CD4-positive, alpha-beta T cell treated with Interleukin-12 subunit alpha and Interleukin-12 subunit beta, for 1 hour (primary cell): ENCODE data around the gene DSCAML1.

Source experiments
- DNase-seq: peaks from one replicate; pipeline ENCODE4 v3.0.0-alpha.2; 2020

The DSCAML1 gene

DNA sequence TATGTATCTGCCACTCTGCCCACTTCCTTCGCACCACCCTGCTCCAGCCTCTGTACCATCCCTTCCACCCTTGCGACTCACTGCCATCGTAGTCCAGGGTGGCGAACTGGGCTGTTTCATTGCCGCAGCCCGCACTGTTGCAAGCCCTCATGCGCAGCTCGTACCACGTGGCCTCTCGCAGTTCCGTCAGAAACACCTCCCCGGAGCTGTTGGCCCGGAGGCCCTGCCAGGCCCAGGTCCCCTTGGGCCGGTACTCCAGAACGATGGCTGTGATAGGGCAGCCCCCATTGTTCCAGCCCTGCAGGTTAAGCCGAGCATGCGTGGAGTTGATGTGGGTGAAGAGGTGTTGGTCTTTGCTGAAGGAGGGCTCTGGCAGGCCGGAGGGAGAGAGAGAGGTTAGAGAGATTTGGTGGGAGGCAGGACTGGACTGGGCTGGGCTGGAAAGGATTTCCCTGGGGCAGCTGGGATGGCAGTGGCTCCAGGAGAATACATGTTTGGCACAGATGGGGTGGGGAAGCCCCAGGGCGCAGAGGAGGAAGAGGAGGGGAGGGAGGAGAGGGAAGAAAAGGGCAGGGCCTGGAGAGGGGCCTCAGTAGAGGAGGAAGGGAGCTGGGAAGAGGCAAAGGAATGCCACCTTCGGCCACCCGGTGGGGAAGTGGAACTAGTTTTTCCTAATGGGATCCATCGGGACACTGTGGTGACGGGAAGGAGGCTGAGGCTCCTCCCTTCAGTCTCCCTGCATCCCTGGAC is 359.8 kb downstream of the DSCAML1 start:
- no peak for DNase-seq

DNA sequence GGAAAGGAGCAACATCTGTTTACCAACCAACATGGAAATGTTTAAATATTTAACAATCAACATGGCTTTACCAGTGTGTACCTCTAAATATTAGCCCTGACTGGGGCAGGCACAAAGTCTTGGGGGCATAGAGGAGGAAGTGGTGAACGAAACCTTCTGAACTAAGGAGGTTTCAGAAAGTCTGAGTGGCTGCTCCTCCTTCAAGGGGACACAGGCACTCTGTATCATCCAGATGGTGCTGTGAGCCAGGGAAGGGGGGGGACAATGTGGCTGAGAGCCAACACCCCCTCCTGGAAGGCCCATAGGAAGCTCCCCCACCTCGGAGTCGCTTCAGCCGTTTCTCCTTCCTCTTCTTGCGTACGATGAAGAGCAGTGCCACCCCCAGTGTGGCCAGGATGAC is 361.7 kb downstream of the DSCAML1 start:
- no peak for DNase-seq

DNA sequence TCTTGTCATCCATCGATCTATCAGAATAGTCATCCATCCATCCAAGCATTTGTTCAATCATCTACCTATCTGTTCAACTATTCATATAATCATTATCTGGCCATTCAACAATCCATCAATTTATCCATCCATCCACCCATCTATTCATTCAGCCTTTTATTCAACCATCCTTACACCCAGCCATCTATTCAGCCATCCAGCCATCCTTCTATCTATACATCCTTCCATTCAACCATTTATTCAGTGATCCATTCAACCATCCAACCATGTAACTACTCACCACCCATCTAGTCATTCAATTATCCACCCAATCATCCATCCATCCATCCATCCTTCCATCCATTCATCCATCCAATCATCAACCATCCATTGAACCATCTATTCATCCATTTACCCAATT is 362.5 kb downstream of the DSCAML1 start:
- DNase-seq, result no peak

DNA sequence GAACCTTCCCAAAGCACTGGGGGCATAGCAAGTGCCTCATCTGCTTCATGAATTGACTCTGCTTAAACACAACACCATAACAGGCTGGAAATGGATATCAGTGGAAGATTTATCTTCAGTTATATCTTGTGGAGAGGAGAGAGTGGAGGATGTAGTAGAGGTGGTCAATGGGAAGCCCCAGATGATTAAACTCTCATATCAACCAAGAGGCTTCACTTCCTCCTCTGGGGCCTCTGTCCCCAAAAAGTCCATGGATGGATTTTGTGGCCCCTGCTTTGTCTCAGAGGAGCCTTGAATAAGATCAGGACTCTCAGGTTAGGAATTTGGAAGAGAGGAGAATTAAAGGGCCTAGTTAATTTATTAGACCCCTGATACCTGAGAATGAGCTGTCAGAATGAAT is 363.3 kb downstream of the DSCAML1 start:
- DNase-seq, result no peak

DNA sequence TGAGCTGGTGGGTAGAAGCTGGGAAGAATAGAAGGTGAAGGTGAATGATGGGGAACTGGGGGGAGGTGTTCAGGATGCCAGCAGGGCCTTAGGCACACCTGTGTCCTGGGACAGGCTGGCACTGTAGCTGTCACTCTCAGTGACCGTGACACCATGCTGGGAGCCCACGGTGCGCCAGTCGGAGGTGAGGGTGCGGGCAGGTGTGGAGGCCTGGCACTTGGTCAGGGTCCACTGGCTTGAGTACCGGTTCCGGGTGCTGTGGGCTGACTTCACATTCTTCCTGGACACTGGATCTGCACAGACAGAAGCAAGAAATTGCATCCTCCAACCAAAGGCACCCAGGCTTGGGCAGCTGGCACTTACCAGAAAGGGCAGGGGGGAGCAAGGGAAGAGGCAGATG is 365.6 kb downstream of the DSCAML1 start:
- DNase-seq, result no peak

DNA sequence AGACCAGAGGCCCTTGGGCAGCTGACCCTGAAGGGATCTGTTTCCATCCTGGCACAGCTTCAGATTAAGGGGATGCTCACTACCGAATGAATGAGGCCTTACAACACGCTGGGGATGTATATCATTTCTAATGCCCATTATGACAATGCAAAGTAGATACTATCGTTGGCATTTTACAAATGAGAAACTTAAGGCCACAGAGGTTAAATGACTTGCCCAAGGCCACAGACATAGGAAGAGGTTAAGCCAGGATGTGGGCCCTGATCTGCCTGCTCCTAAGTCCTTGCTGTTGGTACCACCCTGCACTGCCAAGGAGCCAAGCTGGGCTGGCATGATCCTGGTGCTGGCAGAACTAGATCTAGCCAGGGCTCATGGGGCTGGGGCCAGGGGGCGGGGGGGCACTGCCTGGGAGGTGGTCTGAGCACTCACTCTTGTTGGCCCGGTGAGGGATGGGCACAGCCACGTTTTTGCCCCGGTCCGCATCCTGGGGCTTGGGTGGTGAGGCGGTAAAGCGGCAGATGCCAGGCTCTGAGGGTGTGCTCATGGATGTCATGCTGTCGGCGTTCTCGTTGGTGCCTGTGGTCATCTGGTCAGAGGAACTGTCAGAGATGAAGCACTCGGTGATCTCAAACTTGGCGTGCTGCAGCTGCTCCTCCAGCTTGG is 366.6 kb downstream of the DSCAML1 start:
- DNase-seq, result no peak

DNA sequence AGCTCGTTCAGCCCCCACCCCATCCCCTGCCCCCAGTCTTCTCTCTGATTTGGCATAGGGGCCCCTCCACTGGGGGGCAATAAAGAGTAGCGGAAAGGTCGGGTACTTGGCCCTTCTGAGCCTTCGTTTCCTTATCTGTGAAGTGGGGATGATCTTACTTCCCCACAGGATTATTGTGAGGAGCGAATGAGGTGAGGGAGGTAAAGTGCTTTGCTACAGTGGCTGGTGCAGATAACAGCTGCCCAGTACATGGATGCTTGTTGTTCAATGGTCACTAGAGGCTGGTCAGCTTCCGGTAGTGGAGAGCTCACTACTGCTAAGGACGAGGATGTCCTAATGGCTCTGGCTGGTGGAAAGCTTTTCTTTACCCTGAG is 368.2 kb downstream of the DSCAML1 start:
- no peak for DNase-seq

DNA sequence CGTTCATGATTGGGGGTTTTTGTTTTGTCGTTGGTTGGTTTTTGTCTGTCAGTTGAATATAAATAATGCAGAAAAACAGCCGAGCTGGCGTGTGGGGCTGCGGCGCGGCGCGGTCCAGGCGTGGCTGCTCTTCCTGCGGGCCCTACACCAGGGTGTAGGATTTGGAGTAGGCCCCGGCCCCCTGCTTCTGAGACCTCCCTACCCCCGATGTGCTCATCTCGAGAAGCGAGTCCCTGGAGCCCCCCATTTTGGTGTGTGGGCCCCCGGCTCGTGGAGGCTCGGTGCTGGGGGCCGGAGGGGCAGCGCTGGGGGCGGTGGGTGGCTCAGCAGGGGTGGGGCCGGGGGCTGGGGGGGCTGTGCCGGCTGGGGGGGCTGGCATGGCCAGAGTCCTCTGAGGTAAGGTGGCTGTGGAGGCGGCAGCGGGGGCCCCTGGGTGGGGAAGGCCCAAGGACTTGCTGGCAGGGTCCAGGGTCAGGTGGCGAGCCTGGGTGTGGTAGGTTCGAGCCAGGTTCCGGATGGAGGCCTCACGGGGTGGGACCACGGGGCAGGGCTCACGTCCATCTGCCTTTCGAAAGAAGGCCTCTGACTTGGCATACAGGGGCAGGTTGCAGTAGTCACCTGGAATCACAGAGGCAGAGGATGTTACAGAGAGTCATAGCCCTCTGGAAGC is 368.7 kb downstream of the DSCAML1 start:
- DNase-seq, result no peak

DNA sequence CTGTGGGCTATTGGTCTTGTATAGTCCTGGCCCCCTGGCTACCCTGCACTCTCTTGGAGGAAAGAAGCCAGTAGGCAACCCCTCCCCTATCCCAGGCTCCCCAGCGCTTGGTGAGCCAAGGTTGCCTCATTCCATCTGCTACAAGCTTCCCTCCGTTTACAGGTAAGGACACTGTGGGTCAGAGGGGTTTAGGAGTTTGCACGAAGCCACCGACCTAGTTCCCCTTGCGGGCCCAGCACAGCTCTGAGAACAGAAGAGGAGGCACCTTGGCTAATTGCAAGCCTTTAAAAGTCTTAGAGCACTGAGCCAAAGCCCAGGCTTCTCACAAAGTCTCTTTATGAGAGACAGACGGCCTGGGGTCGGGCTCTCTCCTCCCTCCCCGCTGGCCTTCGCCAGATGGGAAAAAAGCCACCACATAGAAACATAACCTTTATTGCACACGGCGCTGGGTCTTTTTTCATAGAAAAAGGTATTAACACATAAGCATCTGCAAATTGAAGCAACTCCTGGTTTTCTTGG is 369.6 kb downstream of the DSCAML1 start:
- DNase-seq, result no peak

DNA sequence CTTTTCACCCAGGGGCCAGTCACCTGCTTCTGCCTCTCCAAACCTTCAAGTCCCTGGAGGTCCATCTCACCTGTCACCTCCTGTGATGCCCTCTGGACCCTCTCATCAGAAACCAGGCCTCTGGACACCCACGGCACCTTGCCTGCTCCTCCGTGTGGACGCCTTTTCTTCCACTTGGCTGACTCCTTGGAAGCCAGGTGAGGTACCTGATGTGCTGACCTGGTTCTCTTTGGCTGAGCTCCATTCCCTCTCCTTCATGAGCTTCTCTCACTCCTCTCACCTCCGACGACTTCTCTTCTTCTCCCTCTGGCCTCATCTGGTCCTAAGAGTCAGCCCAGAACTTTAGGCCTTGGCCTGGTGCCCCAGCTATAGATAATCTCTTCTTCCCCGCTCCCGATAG is 370.1 kb downstream of the DSCAML1 start:
- DNase-seq, result no peak

DNA sequence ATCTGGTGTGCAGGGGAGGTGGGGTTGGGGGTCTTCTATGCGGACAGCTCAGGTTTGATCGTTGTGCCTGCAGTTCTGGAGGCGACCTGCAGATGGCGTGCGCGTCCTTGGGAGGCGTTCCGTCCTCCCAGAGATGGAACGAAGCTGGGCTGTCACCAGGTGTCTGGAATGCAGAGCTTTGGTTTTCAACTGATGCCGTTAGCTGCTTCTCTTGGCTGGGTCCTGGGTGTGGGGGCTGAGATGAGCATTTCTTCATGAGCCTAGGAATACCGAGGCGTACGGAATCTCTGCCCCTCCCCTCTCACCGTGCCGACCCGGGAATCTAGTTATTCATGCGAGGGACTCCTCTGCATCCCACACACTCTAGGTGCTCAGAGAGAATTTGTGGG is 370.7 kb downstream of the DSCAML1 start:
- peak; percentile 58 for DNase-seq

DNA sequence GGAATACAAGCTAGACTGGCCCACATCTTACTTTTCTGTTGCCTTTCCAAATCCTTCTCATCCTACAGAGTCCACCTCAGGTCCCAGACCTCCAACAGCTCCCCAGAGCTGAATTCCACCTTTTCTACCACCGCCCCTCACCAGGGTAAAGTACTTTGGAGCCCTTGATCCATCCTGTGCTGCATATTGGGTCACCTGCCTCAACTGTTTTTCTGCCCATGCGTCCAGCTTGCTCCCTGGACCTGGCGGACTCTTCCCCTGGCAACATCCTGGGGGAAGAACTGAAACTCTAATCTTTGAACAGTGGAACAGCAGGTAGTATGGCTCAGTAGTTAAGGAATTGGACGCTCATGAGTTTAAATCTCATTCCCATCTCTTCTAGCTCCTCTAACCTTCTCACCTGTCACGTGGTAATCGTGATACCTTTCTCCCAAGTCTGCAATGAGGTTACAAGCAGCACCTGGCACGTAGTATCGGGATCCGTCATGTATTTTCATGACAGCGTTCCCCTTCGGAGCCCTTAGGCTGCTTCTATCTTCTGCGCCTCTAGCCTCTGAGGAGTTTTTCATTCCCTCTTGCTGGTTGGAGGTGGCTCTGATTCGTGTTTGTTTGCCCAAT is 371.2 kb downstream of the DSCAML1 start:
- no peak for DNase-seq

DNA sequence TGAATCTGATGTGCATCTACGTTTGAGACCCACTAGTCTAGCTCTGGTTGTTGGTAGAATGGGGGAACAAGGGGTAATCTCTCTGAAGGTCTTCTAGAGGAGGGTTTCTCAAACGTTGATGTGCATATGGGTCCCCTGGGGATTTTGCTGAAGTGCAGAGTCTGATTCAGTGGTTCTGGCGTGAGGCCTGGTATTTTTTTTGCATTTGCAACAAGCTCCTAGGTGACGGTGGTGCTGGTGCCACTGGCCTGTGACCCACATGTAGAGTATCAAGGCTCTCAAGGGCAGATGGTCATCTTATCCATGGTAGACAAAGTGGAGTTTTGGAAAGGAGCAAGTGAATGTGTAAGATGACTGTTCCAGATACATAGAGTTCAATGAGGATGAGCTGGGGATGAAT is 372.2 kb downstream of the DSCAML1 start:
- DNase-seq, result no peak

DNA sequence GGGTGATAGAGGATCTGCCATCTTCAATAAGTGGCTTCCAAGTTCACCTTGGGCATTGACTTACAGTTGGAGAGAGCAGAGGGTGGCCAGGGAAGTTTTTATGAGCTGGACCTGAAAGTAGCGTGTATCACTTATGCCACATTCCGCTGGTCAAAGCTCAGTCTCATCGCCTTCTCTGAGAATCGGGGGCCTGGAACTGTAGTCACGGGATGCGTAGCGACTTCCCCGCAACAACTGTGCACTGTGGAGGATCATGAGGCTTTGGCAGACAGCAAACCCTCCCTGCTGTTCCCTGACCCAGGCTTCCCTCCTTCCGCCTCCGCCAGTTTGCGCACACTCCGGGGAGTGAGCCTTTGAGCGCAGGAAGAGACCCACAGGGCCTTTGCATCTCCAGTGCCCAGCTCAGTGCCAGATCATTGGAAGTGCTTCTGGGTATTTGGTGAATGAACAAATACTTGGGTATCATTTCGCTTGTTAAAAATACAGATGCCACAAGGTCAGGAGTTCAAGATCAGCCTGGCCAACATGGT is 373.9 kb downstream of the DSCAML1 start:
- DNase-seq, result no peak

DNA sequence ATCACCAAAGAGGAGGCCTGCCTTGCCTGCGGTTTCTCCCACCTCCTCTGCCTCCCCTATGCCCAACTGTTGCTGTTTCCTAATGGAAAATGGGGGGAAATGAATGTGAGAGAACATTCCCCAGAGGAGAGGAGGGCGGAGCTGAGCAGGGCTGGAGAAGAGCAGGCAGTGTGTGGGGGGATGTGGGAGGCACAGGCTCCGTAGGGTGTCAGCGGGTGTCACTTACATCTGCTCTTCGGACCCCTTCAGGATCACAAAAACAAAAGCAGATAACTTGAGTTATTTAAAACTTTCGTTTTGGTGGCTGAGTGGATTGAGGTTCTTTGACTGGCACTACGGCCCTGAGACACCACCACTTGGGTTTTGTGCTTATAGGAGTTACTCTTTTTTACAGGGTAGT is 375.5 kb downstream of the DSCAML1 start:
- no peak for DNase-seq

DNA sequence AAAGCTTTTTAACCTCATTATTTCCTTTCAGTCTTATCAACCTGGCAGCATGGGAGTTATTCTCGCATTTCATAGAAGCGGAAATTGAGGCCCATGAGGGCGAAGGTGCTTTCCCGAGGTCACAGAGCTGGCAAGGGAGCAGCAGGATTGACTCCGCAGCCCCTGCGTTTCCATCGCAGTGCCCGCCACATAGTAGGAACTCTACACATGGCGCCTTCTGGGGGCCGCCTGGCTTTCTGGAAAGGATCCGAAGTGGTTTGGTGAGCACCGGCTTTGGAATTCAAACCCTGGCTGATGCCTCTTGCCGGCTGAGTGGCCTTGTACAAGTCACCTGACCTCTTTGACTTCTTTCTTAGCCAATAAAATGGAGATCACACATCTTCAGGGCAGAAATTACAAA is 376.0 kb downstream of the DSCAML1 start:
- DNase-seq, result no peak

DNA sequence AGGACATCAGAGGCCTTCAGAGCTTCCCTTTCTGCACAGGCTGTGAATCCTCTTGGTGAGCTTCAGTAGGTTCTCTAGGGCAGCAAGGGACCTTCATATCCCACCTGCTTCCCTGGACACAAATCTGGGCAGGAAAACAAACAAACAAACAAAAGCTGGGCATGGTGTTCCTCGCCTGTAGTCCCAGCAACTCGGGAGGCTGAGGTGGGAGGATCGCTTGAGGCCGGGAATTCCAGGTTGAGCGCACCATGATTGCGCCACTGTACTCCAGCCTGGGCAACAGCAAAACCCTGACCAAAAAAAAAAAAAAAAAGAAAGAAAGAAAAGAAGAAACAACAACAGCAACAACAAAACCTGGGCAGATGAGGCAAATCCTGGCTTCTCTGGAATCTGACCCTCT is 376.4 kb downstream of the DSCAML1 start:
- no peak for DNase-seq

DNA sequence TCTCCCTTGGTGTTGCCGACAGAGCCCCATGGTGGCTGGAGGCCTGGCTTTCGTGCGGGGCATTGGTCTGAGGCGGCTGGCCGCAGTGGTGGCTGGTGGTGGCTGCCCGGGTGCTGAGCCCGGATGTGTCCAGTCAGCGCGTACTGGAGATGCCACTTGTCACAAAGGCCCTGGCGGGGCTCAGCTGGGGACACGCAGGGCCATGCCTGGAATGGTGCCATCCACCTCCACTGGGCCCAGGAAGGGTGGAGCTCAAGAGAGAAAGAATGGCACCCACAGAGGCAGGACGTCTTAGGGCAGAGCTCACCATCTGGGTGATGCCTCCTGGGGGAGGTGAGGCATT is 376.9 kb downstream of the DSCAML1 start:
- DNase-seq, result no peak

DNA sequence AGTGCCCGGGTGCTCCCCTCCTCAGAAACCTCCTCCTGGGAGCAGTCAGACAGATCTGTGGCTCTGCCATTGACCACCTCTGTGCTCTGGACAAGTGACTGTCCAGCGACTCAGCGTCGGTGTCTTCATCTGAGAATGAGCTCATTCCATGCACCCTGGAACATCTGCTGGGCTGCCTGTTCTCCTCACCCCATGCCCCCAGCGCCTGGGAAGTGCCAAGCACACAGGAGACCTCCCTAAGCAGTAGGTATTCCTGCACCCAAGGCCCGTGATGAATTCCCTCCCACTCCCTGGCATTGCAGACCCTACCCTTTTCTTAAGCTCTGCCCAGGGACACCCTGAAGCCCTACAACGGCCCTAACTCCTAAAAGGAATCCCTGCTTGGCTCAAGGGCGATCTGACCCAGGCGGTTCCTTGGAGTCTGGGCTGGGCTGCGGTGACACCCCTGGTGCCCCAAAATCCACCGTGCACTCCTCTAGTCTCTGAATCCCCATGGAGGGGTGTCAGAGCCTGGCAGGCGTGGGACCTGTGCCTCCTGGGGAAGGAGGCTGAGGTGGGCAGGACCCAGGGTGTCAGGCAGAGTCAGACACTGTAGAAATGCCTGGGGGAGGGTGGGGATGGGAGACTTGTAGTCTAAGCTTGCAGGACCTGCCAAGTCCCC is 377.4 kb downstream of the DSCAML1 start:
- DNase-seq, result no peak

DNA sequence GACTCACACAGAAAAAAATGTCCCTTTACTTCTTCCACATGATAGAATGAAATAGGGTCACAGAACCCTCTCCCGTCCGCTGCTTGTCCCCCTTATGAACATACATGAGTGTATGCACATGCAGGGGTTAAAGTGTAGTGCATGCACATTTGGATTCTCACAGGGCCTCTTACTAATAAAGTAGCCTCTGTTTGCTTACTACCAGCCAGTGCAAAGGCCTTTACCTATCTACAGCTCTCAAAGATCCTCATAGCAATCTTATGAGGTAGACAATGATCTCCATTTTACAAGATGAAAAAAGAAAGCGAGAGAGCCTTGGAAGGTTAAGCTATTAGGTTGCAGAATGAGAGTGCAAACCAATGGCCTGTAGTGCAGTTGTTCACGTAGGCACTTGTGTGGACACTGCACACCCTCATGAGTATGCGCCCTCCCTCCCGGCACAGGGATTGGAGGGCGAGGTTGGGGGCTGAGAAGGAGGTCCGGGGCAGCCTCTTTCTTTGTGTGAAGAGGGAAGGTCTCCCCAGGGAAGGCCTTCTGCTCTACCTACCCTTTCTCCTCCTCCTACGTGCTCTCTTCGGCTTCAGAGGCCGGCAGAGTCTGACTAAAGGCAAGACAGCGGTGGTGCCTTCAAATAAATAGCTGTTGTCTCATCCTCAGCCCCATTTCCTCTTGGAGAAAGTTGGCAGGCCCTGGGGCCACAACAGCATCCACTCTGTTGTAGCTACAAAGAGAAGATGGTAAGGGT is 378.1 kb downstream of the DSCAML1 start:
- no peak for DNase-seq

DNA sequence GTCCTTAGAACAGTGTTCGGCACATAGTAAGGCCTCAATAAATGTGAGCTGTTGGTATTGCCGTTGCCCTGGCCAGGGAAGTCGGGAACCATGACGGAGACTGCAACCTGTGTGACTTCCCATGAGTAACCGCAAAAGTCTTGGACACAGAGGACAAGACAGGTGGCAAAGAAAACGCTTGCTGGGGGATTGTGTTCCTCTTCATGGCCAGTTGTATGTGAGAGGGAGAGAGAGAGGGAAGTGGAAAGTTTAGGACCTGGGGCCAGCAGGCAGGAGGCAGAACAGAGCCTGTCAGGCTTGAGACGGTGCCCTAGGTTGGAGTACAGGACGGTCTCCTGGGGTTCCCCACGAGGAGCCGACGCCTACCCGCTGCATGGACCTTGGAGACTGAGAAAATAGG is 379.2 kb downstream of the DSCAML1 start:
- DNase-seq, result no peak

DNA sequence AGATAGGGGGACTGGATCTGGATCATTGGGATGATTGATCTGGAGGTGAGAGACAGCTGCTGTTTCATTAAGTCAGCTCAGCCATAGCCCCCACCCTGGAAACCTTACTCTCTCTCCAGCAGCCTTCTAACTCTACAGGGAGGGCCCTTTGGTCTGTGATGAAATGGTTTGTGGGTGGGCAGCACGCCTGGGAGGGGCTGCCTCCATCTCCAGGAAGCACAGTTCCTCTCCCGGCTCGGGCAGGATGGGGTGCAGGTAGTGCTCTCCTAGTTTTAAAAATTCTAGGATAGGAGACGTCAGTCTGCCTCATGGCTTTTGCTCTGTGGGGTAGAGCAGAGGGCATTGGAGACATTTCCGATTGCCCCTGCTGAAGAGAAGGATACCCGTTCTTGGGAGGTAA is 379.7 kb downstream of the DSCAML1 start:
- DNase-seq, result no peak
